GM12878 (cell line): ENCODE measurements around the gene POLA2.
"Not testable (repeated sequence)": the region's sequence is repeated elsewhere in the genome, so short reads cannot be mapped to it uniquely, and the experiment has no call there.

Experiments
- CHD2 ChIP-seq: IDR thresholded peaks from 2 replicates; pipeline ENCODE4 v1.6.1; 2011; ENCODE audit warnings: low read depth, low read length, improper control_type of control experiment, borderline replicate concordance
- POLR2A ChIP-seq: IDR thresholded peaks from 2 replicates; pipeline ENCODE4 v1.6.1; 2011; ENCODE audit warnings: low read depth, mild to moderate bottlenecking, low read length
- RAD21 ChIP-seq: IDR thresholded peaks from 2 replicates; pipeline ENCODE4 v1.6.1; 2011; ENCODE audit warnings: mild to moderate bottlenecking, low read depth, low read length, moderate library complexity; ENCODE audit not compliant: insufficient read depth
- SMC3 ChIP-seq: IDR thresholded peaks from 2 replicates; pipeline ENCODE4 v1.6.1; 2011; ENCODE audit warnings: low read length, improper control_type of control experiment, borderline replicate concordance
- TF ChIP-seq, protein P1 (sequence below): IDR thresholded peaks from 2 replicates; pipeline ENCODE4 v1.6.1; 2011; ENCODE audit warnings: mild to moderate bottlenecking, low read depth, low read length, moderate library complexity; ENCODE audit not compliant: insufficient replicate concordance
- TF ChIP-seq, protein P2 (sequence below), 3 experiments: IDR thresholded peaks in 2 of 3; conservative IDR thresholded peaks in 1 of 3; 2 replicates each; pipeline ENCODE4 v1.5.1; 2011; ENCODE audit warnings: low read depth in 3 of 3, low read length in 3 of 3, mild to moderate bottlenecking in 3 of 3, control low read depth in 2 of 3, moderate library complexity in 2 of 3, inconsistent platforms in 1 of 3, mixed read lengths in 1 of 3; ENCODE audit not compliant: control insufficient read depth in 2 of 3, insufficient read depth in 1 of 3; ENCODE audit errors: extremely low read depth in 1 of 3
- TF ChIP-seq, protein P3 (sequence below): fragments of 450-650 bp; IDR thresholded peaks from 2 replicates; pipeline ENCODE4 v1.6.1; 2017; ENCODE audit warnings: mild to moderate bottlenecking, low read depth, inconsistent platforms; ENCODE audit not compliant: poor library complexity, severe bottlenecking

DNA sequence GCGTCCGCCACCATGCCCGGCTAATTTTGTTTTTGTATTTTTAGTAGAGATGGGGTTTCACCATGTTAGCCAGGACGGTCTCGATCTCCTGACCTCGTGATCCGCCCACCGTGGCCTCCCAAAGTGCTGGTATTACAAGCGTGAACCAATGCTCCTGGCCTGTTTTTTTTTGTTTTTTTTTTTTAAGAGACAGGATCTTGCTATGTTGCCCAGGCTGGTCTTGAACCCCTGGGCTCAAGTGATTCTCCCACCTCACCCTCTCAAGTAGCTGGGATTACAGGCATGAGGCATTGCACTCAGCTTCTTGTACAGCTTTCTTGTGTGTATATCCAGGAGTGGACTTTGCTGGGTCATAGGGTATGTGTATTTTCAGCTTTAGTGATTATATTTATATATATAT, 70.8 kb downstream of the POLA2 start:
- not testable (repeated sequence) for TF ChIP-seq RAD21, POLR2A, CHD2, SMC3
- TF ChIP-seq, protein P1, sequence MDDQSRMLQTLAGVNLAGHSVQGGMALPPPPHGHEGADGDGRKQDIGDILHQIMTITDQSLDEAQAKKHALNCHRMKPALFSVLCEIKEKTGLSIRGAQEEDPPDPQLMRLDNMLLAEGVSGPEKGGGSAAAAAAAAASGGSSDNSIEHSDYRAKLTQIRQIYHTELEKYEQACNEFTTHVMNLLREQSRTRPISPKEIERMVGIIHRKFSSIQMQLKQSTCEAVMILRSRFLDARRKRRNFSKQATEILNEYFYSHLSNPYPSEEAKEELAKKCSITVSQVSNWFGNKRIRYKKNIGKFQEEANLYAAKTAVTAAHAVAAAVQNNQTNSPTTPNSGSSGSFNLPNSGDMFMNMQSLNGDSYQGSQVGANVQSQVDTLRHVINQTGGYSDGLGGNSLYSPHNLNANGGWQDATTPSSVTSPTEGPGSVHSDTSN: not testable (repeated sequence)
- TF ChIP-seq, protein P2, sequence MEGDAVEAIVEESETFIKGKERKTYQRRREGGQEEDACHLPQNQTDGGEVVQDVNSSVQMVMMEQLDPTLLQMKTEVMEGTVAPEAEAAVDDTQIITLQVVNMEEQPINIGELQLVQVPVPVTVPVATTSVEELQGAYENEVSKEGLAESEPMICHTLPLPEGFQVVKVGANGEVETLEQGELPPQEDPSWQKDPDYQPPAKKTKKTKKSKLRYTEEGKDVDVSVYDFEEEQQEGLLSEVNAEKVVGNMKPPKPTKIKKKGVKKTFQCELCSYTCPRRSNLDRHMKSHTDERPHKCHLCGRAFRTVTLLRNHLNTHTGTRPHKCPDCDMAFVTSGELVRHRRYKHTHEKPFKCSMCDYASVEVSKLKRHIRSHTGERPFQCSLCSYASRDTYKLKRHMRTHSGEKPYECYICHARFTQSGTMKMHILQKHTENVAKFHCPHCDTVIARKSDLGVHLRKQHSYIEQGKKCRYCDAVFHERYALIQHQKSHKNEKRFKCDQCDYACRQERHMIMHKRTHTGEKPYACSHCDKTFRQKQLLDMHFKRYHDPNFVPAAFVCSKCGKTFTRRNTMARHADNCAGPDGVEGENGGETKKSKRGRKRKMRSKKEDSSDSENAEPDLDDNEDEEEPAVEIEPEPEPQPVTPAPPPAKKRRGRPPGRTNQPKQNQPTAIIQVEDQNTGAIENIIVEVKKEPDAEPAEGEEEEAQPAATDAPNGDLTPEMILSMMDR (IDR thresholded peaks at IDR 0.05 in 2 of 3, conservative IDR thresholded peaks at IDR 0.05 in 1 of 3; ENCODE audit: control insufficient read depth in 2 of 3, extremely low read depth in 1 of 3, insufficient read depth in 1 of 3, low read depth in 3 of 3, low read length in 3 of 3): not testable (repeated sequence)
- TF ChIP-seq, protein P3, sequence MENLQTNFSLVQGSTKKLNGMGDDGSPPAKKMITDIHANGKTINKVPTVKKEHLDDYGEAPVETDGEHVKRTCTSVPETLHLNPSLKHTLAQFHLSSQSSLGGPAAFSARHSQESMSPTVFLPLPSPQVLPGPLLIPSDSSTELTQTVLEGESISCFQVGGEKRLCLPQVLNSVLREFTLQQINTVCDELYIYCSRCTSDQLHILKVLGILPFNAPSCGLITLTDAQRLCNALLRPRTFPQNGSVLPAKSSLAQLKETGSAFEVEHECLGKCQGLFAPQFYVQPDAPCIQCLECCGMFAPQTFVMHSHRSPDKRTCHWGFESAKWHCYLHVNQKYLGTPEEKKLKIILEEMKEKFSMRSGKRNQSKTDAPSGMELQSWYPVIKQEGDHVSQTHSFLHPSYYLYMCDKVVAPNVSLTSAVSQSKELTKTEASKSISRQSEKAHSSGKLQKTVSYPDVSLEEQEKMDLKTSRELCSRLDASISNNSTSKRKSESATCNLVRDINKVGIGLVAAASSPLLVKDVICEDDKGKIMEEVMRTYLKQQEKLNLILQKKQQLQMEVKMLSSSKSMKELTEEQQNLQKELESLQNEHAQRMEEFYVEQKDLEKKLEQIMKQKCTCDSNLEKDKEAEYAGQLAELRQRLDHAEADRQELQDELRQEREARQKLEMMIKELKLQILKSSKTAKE: not testable (repeated sequence)
